K562 (cell line): ENCODE results near the gene TOR1AIP1. TPM values are rescaled to one million over a fixed set of nuclear protein-coding genes. Genes with fewer than 3 reads are reported as not detected.

Experiments
- ATAC-seq: fragments of 200-7000 bp; cut with Tn5 transposase; 3 replicates; pipeline ENCODE4 v1.9.1; 2020; ENCODE audit warnings: moderate library complexity
- BruUV-seq: library from RNA; stranded (reverse); fragments of 400-500 nt; replicated peaks from 2 replicates; lab custom pipeline; 2021; lab: Mats Ljungman, UMichigan
- CTCF ChIA-PET: fragments of 300-600 bp; formaldehyde crosslinking; extraction: SDS; loops from one replicate; lab custom pipeline; 2021; ENCODE audit warnings: low intra/inter-chr PET ratio; lab: Yijun Ruan, JAX
- POLR2A ChIA-PET: fragments of 300-600, 350-650 bp; sonication (Branson Sonifier 250); formaldehyde crosslinking; extraction: SDS; loops from one replicate; lab custom pipeline; 2021; ENCODE audit warnings: antibody characterized with exemption, inconsistent platforms; lab: Yijun Ruan, JAX
- DNase-seq, 4 experiments: peaks; one replicate each; pipeline versions ENCODE4 v3.0.0 to v3.0.0-alpha.2; 2011 to 2018; ENCODE audit warnings: low spot score in 3 of 4, mixed read lengths in 3 of 4; ENCODE audit errors: extremely low read depth in 1 of 4
- FAIRE-seq: peaks from 2 replicates; lab custom pipeline; 2011; peaks lifted over from hg19 to GRCh38; lab: Jason Lieb, UNC
- H2AFZ ChIP-seq: 2 replicates; pipeline ENCODE4 v1.6.0; 2011; ENCODE audit warnings: low read depth, low read length, control low read depth, inconsistent platforms
- H3K27ac ChIP-seq: fragments of 200-600 bp; 3 replicates; pipeline ENCODE4 v1.8.0; 2011; ENCODE audit warnings: low read depth, mild to moderate bottlenecking, control low read depth, inconsistent platforms, low read length, moderate library complexity, mixed read lengths; ENCODE audit errors: extremely low read depth
- H3K27me3 ChIP-seq, 2 experiments: fragments of 300-600 bp in 1 of 2; 2 replicates in 1 of 2; 3 replicates in 1 of 2; pipeline versions ENCODE4 v1.6.0 to v1.8.0; 2011; ENCODE audit warnings: inconsistent platforms in 2 of 2, low read length in 2 of 2, mild to moderate bottlenecking in 1 of 2, mixed read lengths in 1 of 2, moderate library complexity in 1 of 2; ENCODE audit not compliant: control insufficient read depth in 2 of 2, insufficient read depth in 2 of 2
- H3K36me3 ChIP-seq: fragments of 300-600 bp; 3 replicates; pipeline ENCODE4 v1.8.0; 2011; ENCODE audit warnings: mild to moderate bottlenecking, low read length, inconsistent platforms; ENCODE audit not compliant: control insufficient read depth, insufficient read depth
- H3K4me1 ChIP-seq, 2 experiments: fragments of 200-600 bp in 1 of 2; replicated peaks in 1 of 2; 2 replicates in 1 of 2; 3 replicates in 1 of 2; pipeline versions ENCODE4 v1.5.1 to v1.8.0; 2011; ENCODE audit warnings: inconsistent platforms in 2 of 2, low read length in 2 of 2, mild to moderate bottlenecking in 1 of 2, mixed read lengths in 1 of 2, moderate library complexity in 1 of 2; ENCODE audit not compliant: control insufficient read depth in 2 of 2, insufficient read depth in 2 of 2
- H3K4me2 ChIP-seq: 2 replicates; pipeline ENCODE4 v1.6.1; 2011; ENCODE audit warnings: low read length, control low read depth, inconsistent platforms, mixed read lengths; ENCODE audit not compliant: insufficient read depth
- H3K4me3 ChIP-seq: fragments of 200-600 bp; sonication (generic), shearing (Covaris generic); 2 replicates; pipeline ENCODE4 v1.5.1; 2016; ENCODE audit warnings: control low read depth, inconsistent platforms
- H3K79me2 ChIP-seq: fragments of 200-600 bp; 3 replicates; pipeline ENCODE4 v1.8.0; 2011; ENCODE audit warnings: low read length, inconsistent platforms; ENCODE audit not compliant: control insufficient read depth, insufficient read depth
- H3K9ac ChIP-seq, 2 experiments: 2 replicates each; pipeline versions ENCODE4 v1.6.0 to v1.6.1; 2011; ENCODE audit warnings: low read depth in 2 of 2, low read length in 2 of 2, control low read depth in 1 of 2, inconsistent platforms in 1 of 2, mild to moderate bottlenecking in 1 of 2, mixed read lengths in 1 of 2; ENCODE audit not compliant: insufficient read depth in 1 of 2
- H3K9me1 ChIP-seq: one replicate; pipeline ENCODE4 v1.6.0; 2011; ENCODE audit warnings: inconsistent platforms, mild to moderate bottlenecking, low read length, moderate library complexity; ENCODE audit not compliant: control insufficient read depth, insufficient read depth
- H3K9me3 ChIP-seq: replicated peaks from 2 replicates; pipeline ENCODE4 v1.5.1; 2011; ENCODE audit warnings: low read depth, low read length, inconsistent platforms; ENCODE audit not compliant: control insufficient read depth, insufficient read depth
- H4K20me1 ChIP-seq: replicated peaks from 2 replicates; pipeline ENCODE4 v1.6.1; 2011; ENCODE audit warnings: low read length, inconsistent platforms, mixed read lengths; ENCODE audit not compliant: control insufficient read depth, insufficient read depth
- ASH1L ChIP-seq: fragments of 450-650 bp; IDR thresholded peaks from 2 replicates; pipeline ENCODE4 v1.6.1; 2018; ENCODE audit warnings: borderline replicate concordance, mild to moderate bottlenecking, low read depth; ENCODE audit not compliant: partially characterized antibody
- IRF9 ChIP-seq: fragments of 450-650 bp; IDR thresholded peaks from 2 replicates; pipeline ENCODE4 v1.6.1; 2016; ENCODE audit warnings: missing biosample characterization, missing genetic modification characterization
- SPI1 ChIP-seq: IDR thresholded peaks from 2 replicates; pipeline ENCODE4 v1.6.1; 2011; ENCODE audit warnings: low read depth, low read length, control low read depth, borderline replicate concordance
- ZC3H8 ChIP-seq: fragments of 450-650 bp; IDR thresholded peaks from 2 replicates; pipeline ENCODE4 v1.6.1; 2017
- in situ Hi-C: fragments of 300-500 bp; cut with MboI; formaldehyde crosslinking; loops from 4 replicates; pipeline ENCODE4 v1.15.0; 2018; ENCODE audit warnings: inconsistent platforms, mixed read lengths
- intact Hi-C: fragments of 100-400 bp; cut with micrococcal nuclease; formaldehyde crosslinking; loops from 2 replicates; pipeline ENCODE4 v1.14.2; 2022
- polyA plus RNA-seq, 8 experiments: library from polyadenylated mRNA; depleted of rRNA in 4 of 8; stranded (reverse) in 5 of 8; unstranded in 3 of 8; fragments of >200 nt; fragmentation: Nextera tagmentation in 2 of 8; fragmentation: Illumina TruSeq in 1 of 8; extraction: Ambion mirVana in 2 of 8; extraction: Trizol in 1 of 8; gene quantifications; 2 replicates each; pipeline versions ENCODE4 v1.2.1 to v1.2.3, GENCODE V29; 2011 to 2014; ENCODE audit warnings: inconsistent platforms in 1 of 8, missing spikeins in 1 of 8
- total RNA-seq, 7 experiments: library from RNA; depleted of rRNA in 6 of 7; stranded (reverse); fragments of >200 nt in 6 of 7; fragmentation: Illumina TruSeq in 2 of 7; extraction: Trizol in 2 of 7; gene quantifications; 2 replicates each; pipeline versions ENCODE4 v1.2.1 to v1.2.3, GENCODE V29; 2011 to 2021; ENCODE audit warnings: low replicate concordance in 1 of 7
- TF ChIP-seq, protein P1 (sequence below): fragments of 450-650 bp; IDR thresholded peaks from 2 replicates; pipeline ENCODE4 v1.6.1; 2016; ENCODE audit warnings: antibody characterized with exemption
- TF ChIP-seq, protein P2 (sequence below): fragments of 450-650 bp; IDR thresholded peaks from 2 replicates; pipeline ENCODE4 v1.6.1; 2016; ENCODE audit warnings: mild to moderate bottlenecking, moderate library complexity

Gene TOR1AIP1
- total and polyA plus RNA-seq, 9 of the 15 experiments (the other 6 are each of a cell fraction or from before 2014, with no cell fraction given): 18.1 to 46.9 (median 35.5) TPM

DNA sequence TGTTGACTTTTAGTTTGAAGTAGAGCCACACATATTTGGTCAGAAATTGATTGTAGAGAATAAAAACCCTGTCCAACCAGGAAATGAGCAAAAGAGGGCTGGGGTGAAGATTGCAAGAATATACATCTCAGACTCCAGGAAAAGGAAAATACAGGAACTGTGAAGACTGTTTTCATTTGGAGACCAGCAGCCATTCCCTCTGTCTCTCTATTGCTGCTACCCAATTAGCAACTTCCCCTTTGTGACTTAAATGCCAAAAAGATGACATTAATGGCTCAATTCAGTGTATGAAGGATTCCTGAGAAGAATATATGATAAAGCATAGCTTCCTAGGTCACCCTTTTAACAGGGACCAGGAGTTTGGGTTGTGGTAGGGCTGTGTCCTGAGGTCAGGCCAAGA is 40.9 kb downstream of the TOR1AIP1 start:
- Histone ChIP-seq H4K20me1 (no peaks in the 10 kb centered on the region), H3K27me3 (no peaks in the 10 kb centered on the region), H3K9me3 (no peaks in the 10 kb centered on the region), H3K27ac (no peak overlapping the region), H2AFZ (no peak overlapping the region), H3K4me1 (no peaks in the 10 kb centered on the region), H3K9ac (no peak overlapping the region), H3K79me2 (no peaks in the 10 kb centered on the region), H3K9me1 (no peaks in the 10 kb centered on the region), H3K4me3 (no peak overlapping the region), H3K36me3 (peaks cover 15% of the 10 kb centered on the region; the same call in 1 of the 3 replicates), H3K4me2 (no peak overlapping the region)
- intact Hi-C loops: no loop called here
- ChIA-PET POLR2A (interaction anchor here (0.6 to 2.5 kb wide), 6 partner anchors 10 to 40 kb away, joined by 3 to 6 read pairs (median 5); no protein-coding TSS in a partner anchor), CTCF (no interaction called here)
- DNase-seq (no peak), FAIRE-seq (no peak), ATAC-seq (no peak; the same call in 2 of the 3 replicates)
- in situ Hi-C loops: no loop called here
- TF ChIP-seq ASH1L: no peak
- 0 out of 2 replicates have a peak, but pooled peaks have one; percentile 31 for TF ChIP-seq SPI1
- TF ChIP-seq, protein P1, sequence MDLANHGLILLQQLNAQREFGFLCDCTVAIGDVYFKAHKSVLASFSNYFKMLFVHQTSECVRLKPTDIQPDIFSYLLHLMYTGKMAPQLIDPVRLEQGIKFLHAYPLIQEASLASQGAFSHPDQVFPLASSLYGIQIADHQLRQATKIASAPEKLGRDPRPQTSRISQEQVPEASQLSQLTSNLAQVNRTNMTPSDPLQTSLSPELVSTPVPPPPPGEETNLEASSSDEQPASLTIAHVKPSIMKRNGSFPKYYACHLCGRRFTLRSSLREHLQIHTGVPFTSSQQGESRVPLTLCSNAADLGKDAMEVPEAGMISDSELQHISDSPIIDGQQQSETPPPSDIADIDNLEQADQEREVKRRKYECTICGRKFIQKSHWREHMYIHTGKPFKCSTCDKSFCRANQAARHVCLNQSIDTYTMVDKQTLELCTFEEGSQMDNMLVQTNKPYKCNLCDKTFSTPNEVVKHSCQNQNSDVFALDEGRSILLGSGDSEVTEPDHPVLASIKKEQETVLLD: no peak
- no peak for TF ChIP-seq IRF9 (tag)
- no peak for TF ChIP-seq ZC3H8
- TF ChIP-seq, protein P2, sequence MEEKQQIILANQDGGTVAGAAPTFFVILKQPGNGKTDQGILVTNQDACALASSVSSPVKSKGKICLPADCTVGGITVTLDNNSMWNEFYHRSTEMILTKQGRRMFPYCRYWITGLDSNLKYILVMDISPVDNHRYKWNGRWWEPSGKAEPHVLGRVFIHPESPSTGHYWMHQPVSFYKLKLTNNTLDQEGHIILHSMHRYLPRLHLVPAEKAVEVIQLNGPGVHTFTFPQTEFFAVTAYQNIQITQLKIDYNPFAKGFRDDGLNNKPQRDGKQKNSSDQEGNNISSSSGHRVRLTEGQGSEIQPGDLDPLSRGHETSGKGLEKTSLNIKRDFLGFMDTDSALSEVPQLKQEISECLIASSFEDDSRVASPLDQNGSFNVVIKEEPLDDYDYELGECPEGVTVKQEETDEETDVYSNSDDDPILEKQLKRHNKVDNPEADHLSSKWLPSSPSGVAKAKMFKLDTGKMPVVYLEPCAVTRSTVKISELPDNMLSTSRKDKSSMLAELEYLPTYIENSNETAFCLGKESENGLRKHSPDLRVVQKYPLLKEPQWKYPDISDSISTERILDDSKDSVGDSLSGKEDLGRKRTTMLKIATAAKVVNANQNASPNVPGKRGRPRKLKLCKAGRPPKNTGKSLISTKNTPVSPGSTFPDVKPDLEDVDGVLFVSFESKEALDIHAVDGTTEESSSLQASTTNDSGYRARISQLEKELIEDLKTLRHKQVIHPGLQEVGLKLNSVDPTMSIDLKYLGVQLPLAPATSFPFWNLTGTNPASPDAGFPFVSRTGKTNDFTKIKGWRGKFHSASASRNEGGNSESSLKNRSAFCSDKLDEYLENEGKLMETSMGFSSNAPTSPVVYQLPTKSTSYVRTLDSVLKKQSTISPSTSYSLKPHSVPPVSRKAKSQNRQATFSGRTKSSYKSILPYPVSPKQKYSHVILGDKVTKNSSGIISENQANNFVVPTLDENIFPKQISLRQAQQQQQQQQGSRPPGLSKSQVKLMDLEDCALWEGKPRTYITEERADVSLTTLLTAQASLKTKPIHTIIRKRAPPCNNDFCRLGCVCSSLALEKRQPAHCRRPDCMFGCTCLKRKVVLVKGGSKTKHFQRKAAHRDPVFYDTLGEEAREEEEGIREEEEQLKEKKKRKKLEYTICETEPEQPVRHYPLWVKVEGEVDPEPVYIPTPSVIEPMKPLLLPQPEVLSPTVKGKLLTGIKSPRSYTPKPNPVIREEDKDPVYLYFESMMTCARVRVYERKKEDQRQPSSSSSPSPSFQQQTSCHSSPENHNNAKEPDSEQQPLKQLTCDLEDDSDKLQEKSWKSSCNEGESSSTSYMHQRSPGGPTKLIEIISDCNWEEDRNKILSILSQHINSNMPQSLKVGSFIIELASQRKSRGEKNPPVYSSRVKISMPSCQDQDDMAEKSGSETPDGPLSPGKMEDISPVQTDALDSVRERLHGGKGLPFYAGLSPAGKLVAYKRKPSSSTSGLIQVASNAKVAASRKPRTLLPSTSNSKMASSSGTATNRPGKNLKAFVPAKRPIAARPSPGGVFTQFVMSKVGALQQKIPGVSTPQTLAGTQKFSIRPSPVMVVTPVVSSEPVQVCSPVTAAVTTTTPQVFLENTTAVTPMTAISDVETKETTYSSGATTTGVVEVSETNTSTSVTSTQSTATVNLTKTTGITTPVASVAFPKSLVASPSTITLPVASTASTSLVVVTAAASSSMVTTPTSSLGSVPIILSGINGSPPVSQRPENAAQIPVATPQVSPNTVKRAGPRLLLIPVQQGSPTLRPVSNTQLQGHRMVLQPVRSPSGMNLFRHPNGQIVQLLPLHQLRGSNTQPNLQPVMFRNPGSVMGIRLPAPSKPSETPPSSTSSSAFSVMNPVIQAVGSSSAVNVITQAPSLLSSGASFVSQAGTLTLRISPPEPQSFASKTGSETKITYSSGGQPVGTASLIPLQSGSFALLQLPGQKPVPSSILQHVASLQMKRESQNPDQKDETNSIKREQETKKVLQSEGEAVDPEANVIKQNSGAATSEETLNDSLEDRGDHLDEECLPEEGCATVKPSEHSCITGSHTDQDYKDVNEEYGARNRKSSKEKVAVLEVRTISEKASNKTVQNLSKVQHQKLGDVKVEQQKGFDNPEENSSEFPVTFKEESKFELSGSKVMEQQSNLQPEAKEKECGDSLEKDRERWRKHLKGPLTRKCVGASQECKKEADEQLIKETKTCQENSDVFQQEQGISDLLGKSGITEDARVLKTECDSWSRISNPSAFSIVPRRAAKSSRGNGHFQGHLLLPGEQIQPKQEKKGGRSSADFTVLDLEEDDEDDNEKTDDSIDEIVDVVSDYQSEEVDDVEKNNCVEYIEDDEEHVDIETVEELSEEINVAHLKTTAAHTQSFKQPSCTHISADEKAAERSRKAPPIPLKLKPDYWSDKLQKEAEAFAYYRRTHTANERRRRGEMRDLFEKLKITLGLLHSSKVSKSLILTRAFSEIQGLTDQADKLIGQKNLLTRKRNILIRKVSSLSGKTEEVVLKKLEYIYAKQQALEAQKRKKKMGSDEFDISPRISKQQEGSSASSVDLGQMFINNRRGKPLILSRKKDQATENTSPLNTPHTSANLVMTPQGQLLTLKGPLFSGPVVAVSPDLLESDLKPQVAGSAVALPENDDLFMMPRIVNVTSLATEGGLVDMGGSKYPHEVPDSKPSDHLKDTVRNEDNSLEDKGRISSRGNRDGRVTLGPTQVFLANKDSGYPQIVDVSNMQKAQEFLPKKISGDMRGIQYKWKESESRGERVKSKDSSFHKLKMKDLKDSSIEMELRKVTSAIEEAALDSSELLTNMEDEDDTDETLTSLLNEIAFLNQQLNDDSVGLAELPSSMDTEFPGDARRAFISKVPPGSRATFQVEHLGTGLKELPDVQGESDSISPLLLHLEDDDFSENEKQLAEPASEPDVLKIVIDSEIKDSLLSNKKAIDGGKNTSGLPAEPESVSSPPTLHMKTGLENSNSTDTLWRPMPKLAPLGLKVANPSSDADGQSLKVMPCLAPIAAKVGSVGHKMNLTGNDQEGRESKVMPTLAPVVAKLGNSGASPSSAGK: no peak
- BruUV-seq: no TSS peak
